Activated T-helper 1 cell treated with Interleukin-2 at 50 U/mL for 16 hours (primary cell): ENCODE data around the gene MYO1H.
A peak's percentile ranks its signal among the peaks of the same experiment; 100 is the strongest.
"Not testable (repeated sequence)": the region's sequence is repeated elsewhere in the genome, so short reads cannot be mapped to it uniquely, and the experiment has no call there.

ENCODE experiments used
- DNase-seq: peaks from one replicate; pipeline ENCODE4 v3.0.0-alpha.2; 2020; ENCODE audit warnings: low read depth

Gene MYO1H

GRCh38 chr12:109343677-109344076, 4.0 kb upstream of the MYO1H start:
- DNase-seq = no peak

GRCh38 chr12:109345428-109345827, 2.3 kb upstream of the MYO1H start:
- DNase-seq = no peak

GRCh38 chr12:109346920-109347319, 780 bp upstream of the MYO1H start:
- no peak for DNase-seq

GRCh38 chr12:109352184-109352583, 4.5 kb downstream of the MYO1H start:
- DNase-seq = no peak

GRCh38 chr12:109356577-109356976, 8.9 kb downstream of the MYO1H start:
- DNase-seq = no peak

GRCh38 chr12:109357032-109357431, 9.3 kb downstream of the MYO1H start:
- DNase-seq = no peak

- no peak for DNase-seq
Measured at GRCh38 chr12:109358154-109358869, 10.6 kb downstream of the MYO1H start.

GRCh38 chr12:109359131-109359690, 11.5 kb downstream of the MYO1H start:
- DNase-seq = no peak

GRCh38 chr12:109369831-109370230, 22.1 kb downstream of the MYO1H start:
- no peak for DNase-seq

GRCh38 chr12:109377139-109377685, 29.5 kb downstream of the MYO1H start:
- no peak for DNase-seq

GRCh38 chr12:109378569-109378968, 30.9 kb downstream of the MYO1H start:
- DNase-seq = no peak

GRCh38 chr12:109382031-109382430, 34.3 kb downstream of the MYO1H start:
- DNase-seq = no peak

GRCh38 chr12:109383240-109383639, 35.5 kb downstream of the MYO1H start:
- no peak for DNase-seq

- DNase-seq = no peak
Measured at GRCh38 chr12:109385339-109386058, 37.8 kb downstream of the MYO1H start.

- no peak for DNase-seq
Measured at GRCh38 chr12:109386059-109386433, 38.3 kb downstream of the MYO1H start.

GRCh38 chr12:109387425-109388166, 39.9 kb downstream of the MYO1H start:
- no peak for DNase-seq

- DNase-seq = no peak
Measured at GRCh38 chr12:109388167-109388563, 40.5 kb downstream of the MYO1H start.

GRCh38 chr12:109389146-109389545, 41.4 kb downstream of the MYO1H start:
- no peak for DNase-seq

- DNase-seq = peak; percentile 5
Measured at GRCh38 chr12:109393437-109394345, 46.0 kb downstream of the MYO1H start.

GRCh38 chr12:109394891-109395290, 47.2 kb downstream of the MYO1H start:
- no peak for DNase-seq

- DNase-seq = not testable (repeated sequence)
Measured at GRCh38 chr12:109404841-109405240, 57.1 kb downstream of the MYO1H start.
